ENCODE data around the gene SNED1. TPM values are rescaled to one million over a fixed set of nuclear protein-coding genes. Genes with fewer than 3 reads are reported as not detected.

The SNED1 gene
- total RNA-seq, 1 experiment from 2014 or later: 3.2 TPM

DNA sequence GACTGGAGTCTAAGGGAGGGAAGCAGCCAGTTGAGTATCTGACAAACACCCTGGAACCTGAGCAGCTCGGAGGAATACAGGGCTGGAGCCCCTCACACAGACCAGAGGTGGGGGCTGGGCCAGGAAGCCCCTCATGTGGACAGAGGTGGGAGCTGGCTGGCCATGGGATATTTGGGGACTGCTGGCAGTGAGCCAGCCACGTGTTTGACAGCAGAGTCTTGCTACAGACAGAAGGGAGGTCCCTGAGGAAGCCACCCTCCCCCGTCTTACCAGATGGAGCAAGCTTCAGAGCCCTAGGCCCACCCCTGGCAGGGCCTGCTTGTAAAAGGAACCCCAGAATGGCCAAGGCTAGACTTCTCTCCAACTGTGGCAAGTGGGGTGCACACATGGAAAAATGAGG, 107.2 kb downstream of the SNED1 start:
- peaks cover 5% of the 10 kb centered on the region for H3K4me1 Mint-ChIP-seq
- TF ChIP-seq GRHL2 (CRISPR knock-in tag; IDR thresholded peaks at IDR 0.05; ENCODE audit: insufficient replicate concordance, severe bottlenecking) (no peak), SP1 (CRISPR knock-in tag; conservative IDR thresholded peaks at IDR 0.05) (no peak), ELF4 (CRISPR knock-in tag; IDR thresholded peaks at IDR 0.05; ENCODE audit: low read depth) (no peak)
- TF ChIP-seq, protein P1, sequence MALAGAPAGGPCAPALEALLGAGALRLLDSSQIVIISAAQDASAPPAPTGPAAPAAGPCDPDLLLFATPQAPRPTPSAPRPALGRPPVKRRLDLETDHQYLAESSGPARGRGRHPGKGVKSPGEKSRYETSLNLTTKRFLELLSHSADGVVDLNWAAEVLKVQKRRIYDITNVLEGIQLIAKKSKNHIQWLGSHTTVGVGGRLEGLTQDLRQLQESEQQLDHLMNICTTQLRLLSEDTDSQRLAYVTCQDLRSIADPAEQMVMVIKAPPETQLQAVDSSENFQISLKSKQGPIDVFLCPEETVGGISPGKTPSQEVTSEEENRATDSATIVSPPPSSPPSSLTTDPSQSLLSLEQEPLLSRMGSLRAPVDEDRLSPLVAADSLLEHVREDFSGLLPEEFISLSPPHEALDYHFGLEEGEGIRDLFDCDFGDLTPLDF (CRISPR knock-in tag; IDR thresholded peaks at IDR 0.05): no peak
- TF ChIP-seq, protein P2, sequence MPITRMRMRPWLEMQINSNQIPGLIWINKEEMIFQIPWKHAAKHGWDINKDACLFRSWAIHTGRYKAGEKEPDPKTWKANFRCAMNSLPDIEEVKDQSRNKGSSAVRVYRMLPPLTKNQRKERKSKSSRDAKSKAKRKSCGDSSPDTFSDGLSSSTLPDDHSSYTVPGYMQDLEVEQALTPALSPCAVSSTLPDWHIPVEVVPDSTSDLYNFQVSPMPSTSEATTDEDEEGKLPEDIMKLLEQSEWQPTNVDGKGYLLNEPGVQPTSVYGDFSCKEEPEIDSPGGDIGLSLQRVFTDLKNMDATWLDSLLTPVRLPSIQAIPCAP (CRISPR knock-in tag; IDR thresholded peaks at IDR 0.05): no peak
- TF ChIP-seq, protein P3, sequence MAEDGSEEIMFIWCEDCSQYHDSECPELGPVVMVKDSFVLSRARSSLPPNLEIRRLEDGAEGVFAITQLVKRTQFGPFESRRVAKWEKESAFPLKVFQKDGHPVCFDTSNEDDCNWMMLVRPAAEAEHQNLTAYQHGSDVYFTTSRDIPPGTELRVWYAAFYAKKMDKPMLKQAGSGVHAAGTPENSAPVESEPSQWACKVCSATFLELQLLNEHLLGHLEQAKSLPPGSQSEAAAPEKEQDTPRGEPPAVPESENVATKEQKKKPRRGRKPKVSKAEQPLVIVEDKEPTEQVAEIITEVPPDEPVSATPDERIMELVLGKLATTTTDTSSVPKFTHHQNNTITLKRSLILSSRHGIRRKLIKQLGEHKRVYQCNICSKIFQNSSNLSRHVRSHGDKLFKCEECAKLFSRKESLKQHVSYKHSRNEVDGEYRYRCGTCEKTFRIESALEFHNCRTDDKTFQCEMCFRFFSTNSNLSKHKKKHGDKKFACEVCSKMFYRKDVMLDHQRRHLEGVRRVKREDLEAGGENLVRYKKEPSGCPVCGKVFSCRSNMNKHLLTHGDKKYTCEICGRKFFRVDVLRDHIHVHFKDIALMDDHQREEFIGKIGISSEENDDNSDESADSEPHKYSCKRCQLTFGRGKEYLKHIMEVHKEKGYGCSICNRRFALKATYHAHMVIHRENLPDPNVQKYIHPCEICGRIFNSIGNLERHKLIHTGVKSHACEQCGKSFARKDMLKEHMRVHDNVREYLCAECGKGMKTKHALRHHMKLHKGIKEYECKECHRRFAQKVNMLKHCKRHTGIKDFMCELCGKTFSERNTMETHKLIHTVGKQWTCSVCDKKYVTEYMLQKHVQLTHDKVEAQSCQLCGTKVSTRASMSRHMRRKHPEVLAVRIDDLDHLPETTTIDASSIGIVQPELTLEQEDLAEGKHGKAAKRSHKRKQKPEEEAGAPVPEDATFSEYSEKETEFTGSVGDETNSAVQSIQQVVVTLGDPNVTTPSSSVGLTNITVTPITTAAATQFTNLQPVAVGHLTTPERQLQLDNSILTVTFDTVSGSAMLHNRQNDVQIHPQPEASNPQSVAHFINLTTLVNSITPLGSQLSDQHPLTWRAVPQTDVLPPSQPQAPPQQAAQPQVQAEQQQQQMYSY (CRISPR knock-in tag; IDR thresholded peaks at IDR 0.05): no peak
- TF ChIP-seq, protein P4, sequence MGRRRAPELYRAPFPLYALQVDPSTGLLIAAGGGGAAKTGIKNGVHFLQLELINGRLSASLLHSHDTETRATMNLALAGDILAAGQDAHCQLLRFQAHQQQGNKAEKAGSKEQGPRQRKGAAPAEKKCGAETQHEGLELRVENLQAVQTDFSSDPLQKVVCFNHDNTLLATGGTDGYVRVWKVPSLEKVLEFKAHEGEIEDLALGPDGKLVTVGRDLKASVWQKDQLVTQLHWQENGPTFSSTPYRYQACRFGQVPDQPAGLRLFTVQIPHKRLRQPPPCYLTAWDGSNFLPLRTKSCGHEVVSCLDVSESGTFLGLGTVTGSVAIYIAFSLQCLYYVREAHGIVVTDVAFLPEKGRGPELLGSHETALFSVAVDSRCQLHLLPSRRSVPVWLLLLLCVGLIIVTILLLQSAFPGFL (CRISPR knock-in tag; IDR thresholded peaks at IDR 0.05; ENCODE audit: borderline replicate concordance): no peak
- no peak overlapping the region for H3K4me3 Mint-ChIP-seq
- DNase-seq (ENCODE audit: low spot score) (no peak), ATAC-seq (no peak)
- no peaks in the 10 kb centered on the region for H3K9me3 Mint-ChIP-seq
- no peak overlapping the region for H3K27ac Mint-ChIP-seq
- CTCF ChIA-PET: no interaction called here
- POLR2A ChIA-PET: no interaction called here
- no peaks in the 10 kb centered on the region for H3K27me3 Mint-ChIP-seq (ENCODE audit: low read depth)
- no peaks in the 10 kb centered on the region; the same call in 1 of the 2 replicates for H3K36me3 Mint-ChIP-seq

DNA sequence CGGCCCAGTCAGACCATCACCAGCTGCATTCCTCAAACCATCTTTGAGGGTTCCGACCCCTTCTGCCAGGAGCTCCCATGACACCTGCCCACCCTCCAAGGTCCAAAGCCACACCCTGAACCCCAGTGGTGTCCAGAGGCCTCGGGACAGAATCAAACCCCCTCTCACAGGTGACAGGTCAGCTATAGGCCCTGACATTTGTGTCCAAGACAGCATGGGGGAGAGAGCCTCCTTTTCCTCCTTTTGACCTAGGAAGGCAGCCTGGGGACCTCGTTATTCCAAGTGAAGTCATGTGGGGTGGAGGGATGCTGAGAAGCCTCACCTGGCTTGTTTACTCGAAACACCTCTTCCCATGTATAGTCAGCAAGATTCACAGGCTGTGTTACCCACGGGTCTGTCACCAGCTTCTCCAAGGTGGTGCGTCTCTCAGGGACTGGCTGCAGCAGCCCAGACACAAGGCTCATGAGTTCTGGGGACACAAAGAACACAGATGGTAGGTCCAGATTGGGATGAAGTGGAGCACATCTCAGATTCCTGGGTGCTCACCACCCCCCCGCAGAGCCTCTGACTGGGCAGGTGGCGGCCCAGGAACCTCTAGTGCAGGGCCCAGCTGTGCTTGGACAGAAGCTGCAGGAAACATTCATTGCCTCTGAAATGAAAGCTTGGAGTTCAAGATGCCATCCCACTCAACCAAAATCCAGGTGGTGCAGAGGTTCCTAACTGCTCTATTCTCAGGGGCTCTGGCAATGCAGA, 108.8 kb downstream of the SNED1 start:
- ChIA-PET CTCF (no interaction called here), POLR2A (no interaction called here)
- Mint-ChIP-seq H3K4me1 (peaks cover 5% of the 10 kb centered on the region), H3K27me3 (ENCODE audit: low read depth) (no peaks in the 10 kb centered on the region), H3K4me3 (no peak overlapping the region), H3K36me3 (peaks cover 9% of the 10 kb centered on the region; the same call in 1 of the 2 replicates), H3K27ac (no peak overlapping the region), H3K9me3 (no peaks in the 10 kb centered on the region)
- DNase-seq (ENCODE audit: low spot score): no peak
- ATAC-seq: no peak
- TF ChIP-seq OVOL2 (CRISPR knock-in tag; IDR thresholded peaks at IDR 0.05; ENCODE audit: borderline replicate concordance): no peak
- TF ChIP-seq EMX1 (CRISPR knock-in tag; IDR thresholded peaks at IDR 0.05): no peak
- no peak for TF ChIP-seq SMAD4 (CRISPR knock-in tag; IDR thresholded peaks at IDR 0.05)
- TF ChIP-seq, protein P3 (CRISPR knock-in tag; IDR thresholded peaks at IDR 0.05): no peak
- TF ChIP-seq, protein P5, sequence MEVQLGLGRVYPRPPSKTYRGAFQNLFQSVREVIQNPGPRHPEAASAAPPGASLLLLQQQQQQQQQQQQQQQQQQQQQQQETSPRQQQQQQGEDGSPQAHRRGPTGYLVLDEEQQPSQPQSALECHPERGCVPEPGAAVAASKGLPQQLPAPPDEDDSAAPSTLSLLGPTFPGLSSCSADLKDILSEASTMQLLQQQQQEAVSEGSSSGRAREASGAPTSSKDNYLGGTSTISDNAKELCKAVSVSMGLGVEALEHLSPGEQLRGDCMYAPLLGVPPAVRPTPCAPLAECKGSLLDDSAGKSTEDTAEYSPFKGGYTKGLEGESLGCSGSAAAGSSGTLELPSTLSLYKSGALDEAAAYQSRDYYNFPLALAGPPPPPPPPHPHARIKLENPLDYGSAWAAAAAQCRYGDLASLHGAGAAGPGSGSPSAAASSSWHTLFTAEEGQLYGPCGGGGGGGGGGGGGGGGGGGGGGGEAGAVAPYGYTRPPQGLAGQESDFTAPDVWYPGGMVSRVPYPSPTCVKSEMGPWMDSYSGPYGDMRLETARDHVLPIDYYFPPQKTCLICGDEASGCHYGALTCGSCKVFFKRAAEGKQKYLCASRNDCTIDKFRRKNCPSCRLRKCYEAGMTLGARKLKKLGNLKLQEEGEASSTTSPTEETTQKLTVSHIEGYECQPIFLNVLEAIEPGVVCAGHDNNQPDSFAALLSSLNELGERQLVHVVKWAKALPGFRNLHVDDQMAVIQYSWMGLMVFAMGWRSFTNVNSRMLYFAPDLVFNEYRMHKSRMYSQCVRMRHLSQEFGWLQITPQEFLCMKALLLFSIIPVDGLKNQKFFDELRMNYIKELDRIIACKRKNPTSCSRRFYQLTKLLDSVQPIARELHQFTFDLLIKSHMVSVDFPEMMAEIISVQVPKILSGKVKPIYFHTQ (CRISPR knock-in tag; IDR thresholded peaks at IDR 0.05): no peak
- no peak for TF ChIP-seq JAZF1 (CRISPR knock-in tag; IDR thresholded peaks at IDR 0.05)
- no peak for TF ChIP-seq NR1H2 (CRISPR knock-in tag; IDR thresholded peaks at IDR 0.05)
- TF ChIP-seq ETV6 (CRISPR knock-in tag; IDR thresholded peaks at IDR 0.05): no peak
- no peak for TF ChIP-seq ZNF138 (CRISPR knock-in tag; conservative IDR thresholded peaks at IDR 0.05)
- TF ChIP-seq, protein P6, sequence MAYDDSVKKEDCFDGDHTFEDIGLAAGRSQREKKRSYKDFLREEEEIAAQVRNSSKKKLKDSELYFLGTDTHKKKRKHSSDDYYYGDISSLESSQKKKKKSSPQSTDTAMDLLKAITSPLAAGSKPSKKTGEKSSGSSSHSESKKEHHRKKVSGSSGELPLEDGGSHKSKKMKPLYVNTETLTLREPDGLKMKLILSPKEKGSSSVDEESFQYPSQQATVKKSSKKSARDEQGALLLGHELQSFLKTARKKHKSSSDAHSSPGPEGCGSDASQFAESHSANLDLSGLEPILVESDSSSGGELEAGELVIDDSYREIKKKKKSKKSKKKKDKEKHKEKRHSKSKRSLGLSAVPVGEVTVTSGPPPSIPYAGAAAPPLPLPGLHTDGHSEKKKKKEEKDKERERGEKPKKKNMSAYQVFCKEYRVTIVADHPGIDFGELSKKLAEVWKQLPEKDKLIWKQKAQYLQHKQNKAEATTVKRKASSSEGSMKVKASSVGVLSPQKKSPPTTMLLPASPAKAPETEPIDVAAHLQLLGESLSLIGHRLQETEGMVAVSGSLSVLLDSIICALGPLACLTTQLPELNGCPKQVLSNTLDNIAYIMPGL (CRISPR knock-in tag; IDR thresholded peaks at IDR 0.05): no peak
- TF ChIP-seq GABPB1 (CRISPR knock-in tag; IDR thresholded peaks at IDR 0.05): no peak
